Stimulated activated CD4-positive, alpha-beta T cell treated with anti-CD3 and anti-CD28 coated beads, Interleukin-1b, Interleukin-23, amount 100 ng/mL, for 1 hour (primary cell): ENCODE measurements around the gene MAPK4.

ENCODE experiments used
- DNase-seq, 2 donors: peaks; one replicate each; pipeline ENCODE4 v3.0.0-alpha.2; 2020; ENCODE audit warnings: low read depth in 2 of 2

The MAPK4 gene

DNA sequence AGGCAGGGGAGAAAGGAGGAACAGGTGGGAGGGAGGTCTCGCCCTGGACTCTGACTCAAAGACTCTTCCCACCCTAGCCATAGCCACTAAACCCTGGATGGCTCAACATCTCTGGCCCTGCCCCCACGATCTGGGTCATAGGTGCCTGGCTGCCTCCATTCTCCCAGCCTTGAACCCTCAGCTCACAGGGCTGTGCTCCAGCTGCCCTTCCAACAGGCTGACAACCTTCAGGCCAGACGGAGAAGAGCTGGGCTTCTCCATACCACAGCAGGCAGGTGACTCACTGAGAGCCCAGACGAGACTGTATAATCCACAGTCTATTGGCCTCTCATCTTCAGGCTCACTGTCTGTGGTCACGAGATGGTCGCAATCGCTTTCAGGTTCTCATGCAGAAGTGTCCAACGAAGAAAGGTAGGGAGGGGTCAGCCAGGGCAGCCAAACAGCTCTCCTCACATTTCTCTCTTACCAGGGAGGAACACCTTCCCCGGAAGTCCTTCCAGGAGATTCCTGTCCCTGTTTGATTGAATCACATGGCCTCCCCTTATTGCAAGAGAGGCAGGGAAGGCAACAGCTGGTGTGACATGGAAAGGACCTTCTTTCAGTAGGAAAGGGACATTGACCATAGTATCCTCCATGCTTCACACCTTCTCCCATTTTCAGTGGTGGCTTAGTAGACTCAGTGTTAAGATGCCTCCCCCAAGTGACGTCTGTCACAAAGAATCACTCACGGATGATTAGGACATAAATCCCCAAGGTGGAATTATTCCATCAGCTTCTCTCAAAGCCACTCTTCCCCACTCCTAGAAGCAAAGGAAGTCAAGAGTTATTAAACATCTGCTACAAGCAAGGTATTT, 159.8 kb downstream of the MAPK4 start:
- no peak for DNase-seq

DNA sequence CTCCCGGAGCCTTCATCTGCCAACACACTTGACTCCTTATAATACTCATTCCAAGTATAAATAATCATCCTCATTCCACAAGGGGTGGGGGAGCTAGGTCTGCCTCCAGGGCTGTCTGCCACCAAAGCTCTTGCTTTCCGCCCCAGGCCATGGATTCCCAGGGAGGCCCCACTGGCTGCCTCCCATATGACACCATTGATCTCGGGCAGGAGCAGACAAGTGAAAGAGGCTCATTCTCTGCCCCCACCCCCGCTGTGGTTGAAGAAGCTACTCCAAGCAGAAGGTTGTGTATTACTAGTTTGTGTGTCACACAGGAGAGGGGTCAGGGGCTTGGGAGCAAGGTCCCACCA, 160.4 kb downstream of the MAPK4 start:
- DNase-seq = no peak

DNA sequence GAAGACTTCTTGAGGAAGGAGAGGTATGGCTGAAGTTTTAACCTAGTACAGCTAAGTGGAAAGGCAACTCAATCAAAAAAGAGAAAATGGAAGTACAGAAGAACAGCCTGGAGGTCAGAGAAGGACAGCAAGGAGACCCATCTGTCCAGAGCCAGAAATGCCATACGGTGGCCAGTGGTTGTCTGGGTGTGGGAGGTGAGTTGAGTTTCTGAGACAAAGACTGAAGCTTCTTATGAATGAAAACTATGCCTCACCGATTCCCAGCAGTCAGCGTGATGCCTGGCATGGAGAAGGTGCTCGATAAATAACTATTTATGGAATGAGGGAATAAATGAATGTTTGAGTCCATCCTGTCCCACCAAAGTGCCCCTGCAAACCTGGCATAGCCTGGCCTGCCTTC, 161.1 kb downstream of the MAPK4 start:
- DNase-seq = no peak

DNA sequence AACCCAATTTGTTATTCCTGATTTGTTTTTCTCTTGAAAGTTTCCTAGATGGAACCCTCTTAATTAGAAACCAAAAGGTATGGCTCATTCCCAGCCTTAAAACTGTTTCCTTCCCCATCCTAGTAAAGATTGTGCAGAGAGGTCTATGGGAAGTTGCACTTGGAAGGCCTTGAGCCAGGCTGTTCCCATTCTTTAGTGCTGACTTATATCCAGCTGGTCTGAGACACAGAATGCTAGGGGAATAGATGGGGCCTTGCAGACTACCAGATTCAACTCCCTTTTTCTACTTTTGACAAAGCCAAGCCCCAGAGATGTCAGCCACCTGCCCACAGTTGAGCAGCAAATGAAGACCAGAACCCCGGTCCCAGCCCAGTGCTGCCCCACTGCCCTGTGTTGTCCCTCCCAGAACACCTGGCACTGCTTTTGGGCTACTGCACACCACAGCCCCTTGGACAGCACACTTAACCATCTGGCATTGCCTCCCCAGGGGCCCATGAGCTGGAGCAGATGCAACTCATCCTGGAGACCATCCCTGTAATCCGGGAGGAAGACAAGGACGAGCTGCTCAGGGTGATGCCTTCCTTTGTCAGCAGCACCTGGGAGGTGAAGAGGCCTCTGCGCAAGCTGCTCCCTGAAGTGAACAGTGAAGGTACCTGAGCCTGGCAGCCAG, 161.7 kb downstream of the MAPK4 start:
- DNase-seq = no peak

DNA sequence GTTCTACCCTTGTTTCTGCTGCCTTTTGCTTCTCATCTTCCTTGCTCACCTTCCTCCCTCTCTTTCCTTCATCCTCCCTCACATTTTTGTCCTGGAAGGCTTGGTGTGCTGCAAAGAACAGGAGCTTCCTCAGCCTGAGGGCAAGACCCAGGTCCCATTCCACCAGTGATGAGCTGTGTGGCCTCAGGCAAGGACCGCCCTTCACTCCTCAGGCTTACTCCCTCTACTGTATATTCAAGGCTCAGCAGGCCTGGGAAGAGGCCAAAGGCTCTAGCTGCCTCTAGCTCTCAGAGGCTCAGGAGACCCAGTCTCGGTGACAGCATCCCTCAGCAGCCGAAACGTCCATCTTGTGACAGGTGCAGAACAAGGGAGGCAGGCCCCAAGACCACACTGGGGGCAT, 162.4 kb downstream of the MAPK4 start:
- DNase-seq = no peak

DNA sequence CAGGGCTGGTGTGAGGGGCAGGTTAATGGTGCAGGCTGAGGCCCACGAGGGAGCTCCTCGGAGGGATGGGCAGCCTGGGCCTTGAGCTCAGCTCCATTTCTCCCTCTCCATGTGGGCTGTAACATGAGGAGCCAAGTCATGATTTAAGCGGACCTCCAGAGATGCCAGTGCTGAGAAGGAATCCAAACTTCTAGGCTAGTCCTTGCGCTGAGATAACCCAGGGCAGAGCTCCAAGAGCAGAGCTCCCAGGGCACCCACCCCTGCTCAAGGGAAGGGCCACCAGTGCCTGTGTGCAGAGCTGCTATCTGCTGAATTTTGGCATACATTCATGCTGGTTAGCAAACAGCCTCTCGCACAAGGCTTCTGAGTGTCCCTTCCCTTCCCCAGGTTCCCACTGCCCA, 164.9 kb downstream of the MAPK4 start:
- DNase-seq = no peak

DNA sequence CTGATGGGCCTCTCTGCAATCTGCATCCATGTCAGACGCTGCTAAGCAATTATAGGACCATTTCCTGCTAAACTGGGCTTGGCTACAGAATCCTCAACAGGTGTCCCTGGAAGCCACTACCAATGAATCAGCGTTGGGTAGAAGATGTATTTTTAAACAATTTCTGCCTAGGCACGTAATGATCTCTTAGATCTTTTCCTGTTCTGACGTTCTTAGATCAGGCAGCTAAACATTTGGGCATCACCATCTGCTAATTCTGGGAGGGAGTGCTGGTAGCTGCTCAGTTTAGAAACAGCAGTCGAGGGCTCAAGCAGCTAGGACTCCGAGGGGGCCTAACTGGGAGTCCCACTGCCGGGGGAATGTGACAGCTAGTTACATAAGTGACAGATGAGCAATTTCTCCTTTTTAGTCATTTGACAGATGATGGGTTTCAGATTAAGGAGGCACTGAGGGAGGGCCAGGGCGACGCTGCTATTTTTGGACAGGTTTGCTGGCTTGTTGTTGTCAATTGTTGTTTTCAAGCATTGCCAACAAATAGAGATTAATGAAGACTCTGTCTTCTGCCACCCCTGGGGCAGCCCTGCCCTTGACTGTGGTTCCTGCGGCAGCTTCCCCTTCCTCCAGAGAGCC, 167.2 kb downstream of the MAPK4 start:
- DNase-seq = no peak

DNA sequence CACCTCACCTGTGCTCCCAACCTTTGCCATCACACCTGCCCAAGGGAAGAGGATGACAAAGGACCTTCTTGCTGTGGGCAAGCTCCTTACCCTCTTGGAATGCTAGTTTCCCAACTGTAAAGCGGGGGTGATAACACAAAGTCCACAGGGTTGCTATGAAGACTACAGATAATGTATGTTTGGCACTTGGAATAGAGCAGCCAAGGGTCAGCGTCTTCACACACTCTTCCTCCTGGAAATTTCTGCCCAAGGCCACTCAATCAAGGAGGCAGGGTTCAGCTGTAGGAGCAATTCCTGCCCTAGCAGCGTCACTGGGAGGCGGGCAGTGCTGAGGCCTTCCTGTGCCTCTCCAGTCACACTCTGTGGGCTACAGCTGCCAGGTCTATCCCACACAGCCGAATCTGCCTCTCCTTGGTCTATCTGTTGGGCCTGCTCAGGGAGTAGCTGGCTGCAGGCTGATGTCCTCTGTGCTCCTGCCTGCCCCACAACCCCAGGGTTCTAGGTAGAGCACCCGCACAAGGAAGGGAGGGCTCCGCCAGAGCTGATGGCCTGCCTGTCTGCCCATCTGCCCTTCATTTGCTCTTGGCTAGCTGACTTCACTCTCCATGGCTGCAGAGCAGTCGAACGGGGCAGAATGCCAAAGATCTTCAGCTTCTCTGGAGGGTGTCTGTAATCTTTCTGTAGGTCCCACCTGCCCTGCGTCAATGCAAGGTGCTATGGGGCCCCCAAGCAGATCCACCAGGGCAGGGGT, 168.0 kb downstream of the MAPK4 start:
- no peak for DNase-seq

DNA sequence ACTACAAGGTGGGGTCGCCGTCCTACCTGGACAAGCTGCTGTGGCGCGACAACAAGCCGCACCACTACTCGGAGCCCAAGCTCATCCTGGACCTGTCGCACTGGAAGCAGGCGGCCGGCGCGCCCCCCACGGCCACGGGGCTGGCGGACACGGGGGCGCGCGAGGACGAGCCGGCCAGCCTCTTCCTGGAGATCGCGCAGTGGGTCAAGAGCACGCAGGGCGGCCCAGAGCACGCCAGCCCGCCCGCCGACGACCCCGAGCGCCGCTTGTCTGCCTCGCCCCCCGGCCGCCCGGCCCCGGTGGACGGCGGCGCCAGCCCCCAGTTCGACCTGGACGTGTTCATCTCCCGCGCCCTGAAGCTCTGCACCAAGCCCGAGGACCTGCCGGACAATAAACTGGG, 169.5 kb downstream of the MAPK4 start:
- DNase-seq = no peak

DNA sequence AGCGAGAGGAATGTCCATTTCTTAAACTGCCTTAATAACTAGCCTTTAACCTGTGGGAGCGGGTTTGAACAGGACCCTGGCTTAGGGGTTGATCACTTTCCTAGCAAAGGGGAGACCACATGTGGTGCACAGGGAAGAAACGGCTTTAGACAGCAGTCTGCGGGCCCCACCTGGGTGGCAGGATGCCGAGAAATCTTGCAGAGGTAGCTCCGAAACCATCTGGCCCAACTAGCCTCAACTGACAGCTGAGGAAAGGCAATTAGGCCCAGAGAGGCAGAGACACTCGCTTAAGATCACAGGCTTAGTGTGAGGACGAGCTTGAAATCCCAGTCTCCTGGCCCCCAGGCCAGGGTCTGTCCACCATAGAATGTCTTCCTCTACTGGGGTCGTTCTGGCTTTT, 170.1 kb downstream of the MAPK4 start:
- no peak for DNase-seq

DNA sequence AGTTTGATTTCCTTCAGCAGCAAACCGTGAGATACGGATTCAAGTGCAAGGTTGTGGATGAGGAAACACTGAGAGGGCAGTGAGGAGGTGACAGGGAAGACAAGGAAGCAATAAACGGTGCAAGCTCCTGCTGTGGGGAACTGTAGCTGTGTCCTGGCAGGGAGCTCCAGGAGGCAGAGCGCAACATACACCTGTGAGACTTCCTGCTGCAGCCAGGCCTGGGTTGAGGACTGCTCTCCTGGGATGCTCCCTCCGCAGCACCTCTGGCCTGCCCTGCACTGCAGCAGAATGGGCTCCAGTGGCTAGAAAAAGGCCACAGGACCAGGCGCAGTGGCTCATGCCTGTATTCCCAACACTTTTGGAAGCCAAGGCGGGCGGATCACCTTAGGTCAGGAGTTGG, 174.5 kb downstream of the MAPK4 start:
- no peak for DNase-seq

DNA sequence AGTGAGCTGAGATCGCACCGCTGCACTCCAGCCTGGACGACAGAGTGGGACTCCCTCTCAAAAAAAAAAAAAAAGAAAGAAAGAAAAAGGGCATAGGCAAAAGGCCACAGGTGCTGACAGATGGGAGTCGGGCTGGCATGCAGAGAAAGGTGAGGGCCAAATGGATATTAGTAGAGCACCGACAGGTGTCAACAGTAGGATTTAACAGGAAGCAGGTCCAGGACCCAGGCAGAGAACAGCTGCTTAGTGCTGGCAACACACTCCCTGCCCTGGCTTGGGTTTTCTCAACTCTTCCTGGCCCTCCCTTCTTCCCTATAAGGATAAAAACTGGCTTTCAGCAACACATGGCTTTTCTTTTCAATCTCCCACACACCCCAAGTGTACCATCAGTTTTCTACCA, 175.0 kb downstream of the MAPK4 start:
- no peak for DNase-seq

DNA sequence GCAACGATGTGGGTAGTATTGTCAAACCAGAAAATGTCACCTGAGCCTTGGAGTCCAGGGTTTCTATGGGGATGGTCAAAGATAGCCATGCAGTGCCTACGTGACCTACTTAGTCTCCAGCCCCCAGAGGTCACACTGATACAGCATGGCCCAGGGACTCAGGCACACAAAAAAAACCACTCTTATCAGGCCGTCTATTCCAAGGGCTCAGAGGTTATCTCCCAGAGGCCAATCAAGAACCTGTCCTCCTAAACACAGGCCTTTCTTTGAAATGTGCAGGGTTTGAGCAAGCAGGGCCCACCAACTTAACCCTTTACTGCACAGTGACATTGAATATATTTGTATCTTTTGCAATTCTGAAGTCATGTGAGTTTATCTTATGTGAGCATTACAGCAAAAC, 177.2 kb downstream of the MAPK4 start:
- no peak for DNase-seq

DNA sequence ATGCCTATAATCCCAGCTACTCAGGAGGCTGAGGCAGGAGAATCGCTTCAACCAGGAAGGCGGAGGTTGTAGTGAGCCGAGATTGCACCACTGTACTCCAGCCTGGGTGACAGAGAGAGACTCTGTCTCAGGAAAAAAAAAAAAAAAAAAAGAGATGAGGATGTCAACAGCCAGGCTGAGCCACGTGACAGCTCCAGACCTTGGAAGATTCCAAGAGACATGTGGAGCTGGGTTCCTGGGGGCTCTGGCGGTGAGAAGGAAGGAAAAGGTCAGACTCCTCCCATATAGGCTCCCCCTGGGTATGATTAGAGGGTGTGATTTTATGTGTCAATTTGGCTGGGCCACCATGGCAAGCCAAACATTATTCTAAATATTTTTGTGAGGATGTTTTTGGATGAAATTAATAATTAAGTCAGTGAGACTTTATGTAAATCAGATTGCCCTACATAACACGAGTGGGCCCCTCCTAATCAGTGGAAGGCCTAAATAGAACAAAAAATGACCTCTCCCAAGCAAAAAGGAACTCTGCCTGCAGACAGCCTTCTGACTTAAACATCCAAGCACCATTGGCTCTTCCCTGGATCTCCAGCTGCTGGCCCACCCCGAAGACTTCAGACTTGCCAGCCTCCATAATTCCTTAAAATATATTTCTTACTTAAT, 178.3 kb downstream of the MAPK4 start:
- no peak for DNase-seq

DNA sequence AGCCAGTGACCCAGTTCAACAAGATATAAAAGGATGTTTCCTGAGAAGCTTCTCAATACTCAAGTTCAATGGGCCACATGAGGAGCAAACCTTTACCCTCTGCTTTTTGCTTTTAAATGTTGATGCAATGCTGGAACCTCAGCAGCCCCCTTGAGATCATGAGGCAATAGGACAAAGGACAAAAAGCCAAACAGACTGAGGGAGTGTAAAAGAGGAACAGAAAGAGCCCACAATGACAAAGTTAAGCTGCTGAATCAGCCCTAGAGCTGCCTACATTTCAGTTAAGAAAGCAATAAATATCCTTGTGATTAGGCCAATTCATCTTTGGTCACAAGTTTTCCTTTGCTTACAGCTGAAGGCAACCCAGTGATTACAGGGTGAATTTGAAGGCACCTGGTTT, 183.1 kb downstream of the MAPK4 start:
- no peak for DNase-seq

DNA sequence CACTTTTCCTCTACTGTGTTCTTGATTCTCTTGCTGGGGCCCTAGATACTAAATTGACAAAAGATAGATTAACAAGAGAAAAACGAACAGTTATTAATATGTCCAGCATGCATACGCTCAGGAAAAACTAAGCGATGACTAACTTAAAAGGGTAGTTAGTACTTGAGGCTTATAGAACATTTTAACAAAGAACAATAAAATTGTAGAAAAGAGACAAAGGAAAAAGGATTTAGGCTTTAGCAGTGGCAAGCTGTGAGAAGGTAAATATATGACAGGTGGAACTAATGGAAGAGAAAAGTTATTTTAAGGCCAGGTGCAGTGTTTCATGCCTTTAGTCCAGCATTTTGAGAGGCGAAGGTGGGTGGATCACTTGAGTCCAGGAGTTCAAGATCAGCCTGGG, 184.4 kb downstream of the MAPK4 start:
- no peak for DNase-seq

DNA sequence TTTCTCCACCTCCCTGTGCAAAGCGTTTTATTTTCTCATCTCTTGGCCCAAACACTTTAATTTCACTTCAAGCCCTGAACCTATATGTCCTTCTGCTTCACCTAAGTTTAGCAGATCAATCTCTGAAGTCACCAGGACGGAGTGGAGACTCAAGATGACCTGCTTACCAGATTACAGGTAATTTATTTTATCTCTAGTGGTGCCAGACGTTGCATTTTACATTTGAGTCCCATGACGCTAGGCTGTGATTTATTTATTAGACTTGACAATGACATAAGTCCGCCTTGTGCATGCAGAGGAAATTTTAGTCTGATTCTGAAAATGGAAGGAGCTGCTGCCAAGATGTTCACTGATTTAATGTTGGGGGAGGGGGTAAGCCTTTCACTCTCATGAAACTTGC, 186.1 kb downstream of the MAPK4 start:
- no peak for DNase-seq

DNA sequence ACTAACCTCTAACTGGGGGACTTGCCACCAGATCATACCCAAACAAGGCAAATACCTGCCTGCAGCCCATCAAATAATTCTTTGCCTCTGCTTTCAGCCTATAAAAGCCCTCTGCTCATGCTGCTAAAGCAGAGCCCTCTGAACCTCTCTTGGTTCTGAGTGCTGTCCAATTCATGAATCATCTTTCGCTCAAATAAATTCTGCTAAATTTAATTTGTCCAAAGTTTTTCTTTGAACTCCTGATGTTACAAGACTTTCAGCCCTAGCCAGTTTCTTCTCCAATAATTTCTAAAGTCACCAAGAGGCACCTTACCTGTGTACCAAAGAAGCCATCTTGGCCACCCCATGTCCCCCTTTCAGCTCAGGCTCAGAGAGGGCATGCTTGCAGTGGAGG, 188.0 kb downstream of the MAPK4 start:
- no peak for DNase-seq

DNA sequence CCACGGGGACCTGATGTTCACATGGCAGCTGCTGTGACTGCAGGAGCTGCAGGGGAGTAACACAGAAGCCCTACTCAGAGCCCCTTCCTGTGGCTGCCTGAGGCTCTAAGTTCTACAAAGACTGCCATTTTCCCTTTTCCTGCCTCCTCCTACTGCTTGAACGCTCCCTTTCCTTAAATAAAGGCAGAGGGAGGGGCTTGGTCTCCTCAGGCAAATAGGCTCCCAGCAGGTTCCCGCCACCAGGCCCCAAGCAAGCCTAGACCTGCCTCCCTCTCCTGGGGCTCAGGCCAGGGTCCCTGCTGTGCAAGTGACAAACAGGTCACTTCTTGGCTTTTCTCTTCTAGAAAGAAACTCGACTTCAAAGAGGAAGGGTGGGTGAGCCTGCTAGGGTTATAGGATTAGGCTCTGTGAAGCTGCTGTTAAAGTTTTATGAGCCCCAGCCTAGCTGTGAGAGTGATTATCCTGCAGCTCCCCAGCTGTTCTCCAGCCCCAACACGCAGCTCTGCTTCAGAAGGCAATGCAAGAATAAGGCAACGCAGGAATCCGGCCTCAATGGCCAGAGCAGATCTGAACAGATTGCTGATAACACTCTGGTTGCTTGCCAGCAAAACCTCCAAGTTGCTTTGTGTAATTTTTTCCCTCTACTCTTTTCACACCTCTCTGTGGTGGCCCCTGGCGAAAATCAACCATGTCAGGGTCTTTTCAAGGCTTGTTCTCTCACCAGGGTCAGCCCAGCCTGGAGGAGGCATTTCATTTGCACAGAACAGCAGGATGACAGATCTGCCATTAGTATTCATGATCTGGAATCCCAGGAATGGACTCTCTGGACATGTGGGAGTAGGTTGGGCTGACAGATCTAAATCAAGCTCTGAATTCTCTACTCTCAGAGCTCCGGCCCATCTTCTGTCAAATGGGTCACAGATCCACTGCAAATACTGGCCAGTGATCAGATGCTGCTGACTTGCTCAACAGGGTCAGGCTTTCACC, 188.6 kb downstream of the MAPK4 start:
- DNase-seq = no peak

DNA sequence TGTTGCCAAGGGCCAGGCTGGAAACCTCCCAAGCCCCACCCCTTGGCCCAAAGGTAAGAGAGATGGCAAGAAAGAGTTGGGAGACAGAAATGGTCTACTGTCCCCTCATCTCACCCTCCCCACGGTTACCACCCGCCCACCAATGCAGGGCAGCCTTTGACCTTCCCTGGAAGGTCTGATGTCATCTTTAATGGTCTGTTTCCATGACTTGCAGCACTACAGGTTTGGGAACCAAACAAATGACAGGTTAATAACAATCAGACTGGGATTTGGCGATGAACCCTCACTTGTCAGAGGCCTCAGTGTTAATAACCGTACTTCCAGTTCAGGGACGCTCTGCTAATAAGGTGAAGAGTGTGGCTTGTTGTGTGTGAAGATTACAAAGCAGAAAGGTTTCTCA, 189.5 kb downstream of the MAPK4 start:
- DNase-seq = no peak

DNA sequence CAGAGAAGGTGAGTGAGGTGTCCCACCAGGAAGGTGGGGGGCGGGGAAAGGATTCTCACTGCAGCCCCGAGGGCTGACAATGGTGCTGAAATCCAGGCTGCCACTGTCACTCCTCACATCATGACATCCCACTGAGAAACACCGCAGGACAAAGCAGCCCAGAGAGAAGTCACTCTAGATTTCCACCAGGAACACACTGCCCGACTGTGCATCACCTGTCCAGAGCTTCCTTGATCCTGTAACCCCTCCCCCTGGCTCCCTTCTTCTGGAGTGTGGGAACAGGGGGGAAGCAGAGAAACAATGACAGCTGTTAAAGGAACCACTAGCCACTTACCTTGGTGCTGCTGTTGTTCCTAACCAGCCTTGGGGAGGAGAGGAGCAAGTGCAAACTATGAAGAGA, 190.1 kb downstream of the MAPK4 start:
- DNase-seq = no peak
